DMS79 (cell line): ENCODE results near the gene TMEM94.
"Not testable (repeated sequence)": the region's sequence is repeated elsewhere in the genome, so short reads cannot be mapped to it uniquely, and the experiment has no call there.

Experiments
- DNase-seq: peaks from one replicate; lab custom pipeline; 2025; lab: John Stamatoyannopoulos, UW

TMEM94 gene

GRCh38 chr17:75456417-75457046 lies at the start of gene TMEM94:
TMEM94 (plus strand) TSS chr17:75456635; CDS start chr17:75471906, 15,271 bp downstream.
- DNase-seq = peak; percentile 88

DNA sequence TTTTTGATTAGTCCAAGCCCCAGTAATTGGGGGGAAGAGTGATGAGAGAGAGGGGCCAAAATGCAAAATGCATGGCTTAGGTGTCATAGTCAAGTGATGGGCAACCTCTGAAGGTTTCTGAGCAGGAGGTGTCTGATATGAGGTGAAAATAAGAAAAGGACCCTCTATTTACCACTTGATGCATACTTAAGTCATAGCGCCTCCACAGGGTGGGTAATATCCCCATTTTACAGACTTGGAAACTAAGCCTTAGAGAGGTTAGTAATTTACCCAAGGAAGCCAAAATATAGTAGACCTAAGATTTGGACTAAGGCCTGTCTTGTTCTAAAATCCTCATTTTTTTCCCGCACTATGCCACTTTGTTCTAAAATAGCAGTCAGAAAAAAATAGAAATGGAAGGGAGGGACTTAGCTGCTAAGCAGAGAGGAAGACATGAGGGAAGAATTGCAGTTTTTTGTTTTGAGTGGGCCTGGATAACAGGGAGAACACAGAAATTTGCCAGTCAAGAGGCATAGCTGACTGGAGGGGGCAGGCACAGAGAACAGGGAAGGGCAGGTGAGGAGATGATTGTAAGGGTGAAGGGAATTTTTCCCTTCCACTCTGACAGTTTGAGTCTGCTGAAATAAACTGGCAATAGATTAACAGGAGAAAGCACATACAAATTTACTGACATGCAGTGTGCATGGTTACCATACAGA lies 48.6 kb upstream of the TMEM94 start:
- no peak for DNase-seq

DNA sequence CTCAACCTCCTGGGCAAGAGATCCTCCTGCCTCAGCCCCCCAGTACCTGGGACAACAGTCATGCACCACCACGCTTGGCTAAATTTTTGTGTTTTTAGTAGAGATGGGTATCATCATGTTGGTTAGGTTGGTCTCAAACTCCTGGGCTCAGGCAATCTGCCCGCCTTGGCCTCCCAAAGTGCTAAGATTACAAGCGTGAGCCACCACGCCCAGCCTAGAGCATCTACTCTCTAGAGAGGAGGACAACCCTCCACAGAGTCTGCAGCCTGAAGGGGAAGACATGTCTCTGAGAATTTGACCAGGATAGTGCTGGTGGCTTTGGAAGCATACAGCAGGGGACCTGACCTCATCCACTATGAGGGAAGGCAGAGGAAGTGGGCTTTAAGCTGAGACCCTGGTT lies 46.3 kb upstream of the TMEM94 start:
- no peak for DNase-seq

GRCh38 chr17:75411328-75412067 lies 44.9 kb upstream of the TMEM94 start:
- no peak for DNase-seq

- peak; percentile 27 for DNase-seq
These were observed 43.7 kb upstream of the TMEM94 start for GRCh38 chr17:75412455-75413317.

DNA sequence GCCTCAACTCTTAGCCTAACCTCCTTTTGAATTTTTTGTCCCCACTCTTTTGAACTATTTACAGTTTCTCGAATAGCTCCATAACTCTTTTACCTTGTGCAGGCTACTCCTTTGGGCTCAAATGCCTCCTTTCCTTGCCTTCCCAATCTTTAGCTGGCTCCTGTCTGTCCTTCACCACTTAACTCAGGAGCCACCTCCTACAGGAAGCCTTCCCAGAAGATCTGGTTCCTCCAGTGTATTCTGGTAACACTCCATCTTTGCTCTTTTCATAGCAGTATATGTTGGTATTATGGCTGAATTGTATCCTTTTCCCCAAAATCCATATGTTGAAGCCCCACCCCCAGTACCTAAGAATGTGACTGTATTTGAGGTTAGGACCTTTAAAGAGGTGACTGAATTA lies 41.9 kb upstream of the TMEM94 start:
- no peak for DNase-seq

DNA sequence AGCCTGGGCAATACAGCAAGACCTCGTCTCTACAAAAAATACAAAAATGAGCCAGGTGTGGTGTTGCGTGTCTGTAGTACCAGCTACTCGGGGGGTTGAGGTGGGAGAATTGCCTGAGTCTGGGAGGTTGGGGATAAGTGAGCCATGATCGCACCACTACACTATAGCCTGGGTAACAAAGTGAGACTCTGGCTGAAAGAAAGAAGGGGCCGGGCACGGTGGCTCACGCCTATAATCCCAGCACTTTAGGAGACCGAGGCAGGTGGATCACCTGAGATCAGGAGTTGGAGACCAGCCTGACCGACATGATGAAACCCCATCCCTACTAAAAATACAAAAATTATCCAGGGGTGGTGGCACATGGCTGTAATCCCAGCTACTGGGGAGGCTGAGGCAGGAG lies 40.4 kb upstream of the TMEM94 start:
- no peak for DNase-seq

DNA sequence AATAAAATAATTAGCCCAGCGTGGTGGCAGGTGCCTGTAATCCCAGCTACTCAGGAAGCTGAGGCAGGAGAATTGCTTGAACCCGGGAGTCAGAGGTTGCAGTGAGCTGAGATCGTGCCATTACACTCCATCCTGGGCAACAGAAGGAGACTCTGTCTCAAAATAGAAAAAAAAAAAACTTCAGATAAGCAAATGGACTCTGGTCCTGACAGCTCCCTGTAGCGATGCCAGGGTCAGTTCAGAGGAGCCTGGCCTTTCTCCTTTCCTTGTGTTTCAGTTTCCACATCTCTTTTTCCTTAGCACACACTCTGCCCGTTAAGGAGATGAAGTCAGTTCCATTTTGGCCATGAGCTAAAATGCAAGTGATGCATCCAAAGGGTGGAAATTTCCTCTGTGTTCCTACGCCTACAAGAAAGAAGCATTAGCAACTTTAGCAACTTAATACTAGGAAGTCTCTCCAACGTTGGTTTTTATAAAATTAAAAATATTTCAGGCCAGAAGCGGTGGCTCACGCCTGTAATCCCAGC lies 39.3 kb upstream of the TMEM94 start:
- DNase-seq = no peak

GRCh38 chr17:75418531-75418930 lies 37.9 kb upstream of the TMEM94 start:
- no peak for DNase-seq

DNA sequence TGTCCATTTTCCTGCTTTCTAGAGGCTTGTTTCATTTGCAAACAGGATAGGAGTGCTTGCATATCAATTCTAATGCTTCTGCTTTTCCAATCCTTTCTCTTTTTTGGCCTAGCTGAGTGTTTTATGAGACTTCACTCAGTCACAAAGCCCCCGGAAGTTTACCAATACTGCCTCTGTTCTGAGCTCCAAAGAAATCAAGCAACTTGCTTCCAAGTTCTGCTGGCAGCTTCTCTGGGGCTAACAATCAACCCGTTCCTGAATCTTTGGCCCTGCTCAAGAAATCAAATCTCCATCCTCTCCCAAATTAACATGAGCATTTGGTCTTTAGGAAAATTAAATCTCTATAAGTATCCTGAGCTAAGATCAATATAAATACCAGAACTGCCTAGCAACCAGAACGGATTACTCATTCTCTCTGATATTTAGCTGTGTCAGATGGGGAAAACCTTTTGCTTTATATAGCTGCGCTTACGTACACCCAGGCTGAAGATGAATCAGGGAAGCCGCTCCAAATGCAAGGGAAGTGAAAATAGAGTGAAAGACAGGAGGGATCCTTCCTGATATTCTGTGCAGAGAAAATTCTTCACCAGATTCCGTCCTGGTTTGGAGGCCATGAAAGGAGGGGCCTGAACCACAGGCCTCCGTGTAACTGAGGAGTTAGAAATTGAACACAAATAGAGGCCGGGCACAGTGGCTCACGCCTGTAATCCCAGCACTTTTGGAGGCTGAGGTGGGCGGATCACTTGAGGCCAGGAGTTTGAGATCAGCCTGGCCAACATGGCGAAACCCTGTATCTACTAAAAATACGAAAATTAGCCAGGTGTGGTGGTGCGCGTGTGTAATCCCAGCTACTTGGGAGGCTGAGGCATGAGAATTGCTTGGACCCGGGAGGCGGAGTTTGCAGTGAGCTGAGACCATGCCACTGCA lies 27.6 kb upstream of the TMEM94 start:
- DNase-seq = no peak

- DNase-seq = no peak
These were observed 26.1 kb upstream of the TMEM94 start for GRCh38 chr17:75430159-75430974.

GRCh38 chr17:75433218-75433783 lies 23.1 kb upstream of the TMEM94 start:
- no peak for DNase-seq

GRCh38 chr17:75434433-75434832 lies 22.0 kb upstream of the TMEM94 start:
- not testable (repeated sequence) for DNase-seq

DNA sequence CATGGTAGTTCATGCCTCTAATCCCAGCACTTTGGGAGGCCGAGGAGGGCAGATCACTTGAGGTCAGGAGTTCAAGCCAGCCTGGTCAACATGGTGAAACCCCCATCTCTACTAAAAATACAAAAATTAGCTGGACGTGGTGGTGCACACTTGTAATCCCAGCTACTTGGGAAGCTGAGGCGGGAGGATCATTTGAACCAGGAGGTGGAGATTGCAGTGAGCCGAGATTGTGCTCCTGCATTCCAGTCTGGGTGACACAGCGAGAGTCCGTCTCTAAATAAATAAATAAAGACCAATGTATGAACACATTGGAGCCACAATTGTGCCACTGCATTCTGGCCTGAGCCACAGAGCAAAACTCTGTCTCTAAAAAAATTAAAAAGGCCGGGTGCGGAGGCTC lies 19.0 kb upstream of the TMEM94 start:
- DNase-seq = not testable (repeated sequence)

DNA sequence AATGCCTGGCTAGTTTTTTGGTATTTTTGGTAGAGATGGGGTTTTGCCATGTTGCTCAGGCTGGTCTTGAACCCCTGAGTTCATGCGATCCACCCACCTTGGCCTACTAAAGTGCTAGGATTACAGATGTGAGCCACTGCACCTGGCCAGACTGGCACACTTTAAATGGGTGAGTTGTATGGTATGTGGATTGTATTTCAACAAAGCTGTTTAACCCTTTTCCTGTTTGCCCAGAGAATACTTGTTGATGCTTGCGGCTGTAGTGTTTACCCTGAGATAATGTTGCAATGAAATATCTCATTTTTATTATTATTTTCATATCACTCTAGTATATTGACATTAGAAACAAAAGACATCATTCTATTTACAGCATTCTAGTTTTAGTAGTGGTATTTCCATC lies 17.1 kb upstream of the TMEM94 start:
- DNase-seq = no peak

DNA sequence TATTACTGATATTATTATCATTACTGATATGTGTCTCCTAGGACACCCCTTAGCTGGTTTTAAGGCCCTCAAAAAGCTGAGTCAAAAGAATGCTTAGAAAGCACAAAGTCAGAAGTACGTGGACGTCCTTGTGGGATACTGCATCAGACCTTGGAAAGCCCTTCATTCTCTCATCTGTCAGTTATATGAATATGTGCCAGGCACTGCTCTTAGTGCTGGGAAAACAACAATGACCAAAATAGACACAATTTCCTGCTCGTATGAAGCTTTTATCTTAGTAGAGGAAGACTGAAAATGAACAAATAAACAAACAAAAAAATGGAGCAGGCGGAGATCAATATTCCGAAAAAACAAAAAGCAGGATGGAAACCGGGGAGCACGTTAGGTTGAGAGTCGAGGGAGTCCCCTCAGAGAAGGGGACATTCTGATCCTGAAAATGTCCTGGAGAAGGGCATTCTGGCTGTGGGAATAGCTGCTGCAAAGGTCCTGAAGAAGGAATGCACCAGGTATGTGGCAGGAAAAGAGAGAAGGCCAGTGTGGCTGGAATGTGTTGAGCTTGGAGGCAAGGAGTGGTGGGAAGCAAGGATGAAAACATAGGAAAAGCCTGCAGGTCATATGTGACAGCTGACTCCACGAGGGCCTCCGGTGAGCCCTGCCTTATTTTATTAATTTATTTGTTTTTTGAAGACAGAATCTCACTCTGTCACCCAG lies 15.5 kb upstream of the TMEM94 start:
- DNase-seq = no peak

- no peak for DNase-seq
These were observed 14.0 kb upstream of the TMEM94 start for GRCh38 chr17:75442168-75443103.

- no peak for DNase-seq
These were observed 11.1 kb upstream of the TMEM94 start for GRCh38 chr17:75445296-75445695.
